GM18511 (cell line): ENCODE results near the gene NBEA.
A peak's percentile ranks its signal among the peaks of the same experiment; 100 is the strongest.
"Not testable (repeated sequence)": the region's sequence is repeated elsewhere in the genome, so short reads cannot be mapped to it uniquely, and the experiment has no call there.

Source experiments
- ATAC-seq: cut with Tn5 transposase; IDR thresholded peaks from one replicate; pipeline ENCODE4 v1.9.1; 2021; ENCODE audit warnings: mild to moderate bottlenecking, moderate library complexity; ENCODE audit not compliant: unreplicated experiment

NBEA gene

GRCh38 chr13:35621989-35622388 lies 679.9 kb downstream of the NBEA start:
- ATAC-seq = no peak

- no peak for ATAC-seq
These were observed 687.0 kb downstream of the NBEA start for GRCh38 chr13:35629026-35629425.

- ATAC-seq = peak; percentile 92
These were observed 688.6 kb downstream of the NBEA start for GRCh38 chr13:35630551-35631275.

- ATAC-seq = no peak
These were observed 689.6 kb downstream of the NBEA start for GRCh38 chr13:35631666-35632065.

GRCh38 chr13:35643625-35644024 lies 701.6 kb downstream of the NBEA start:
- ATAC-seq = no peak

- no peak for ATAC-seq
These were observed 704.1 kb downstream of the NBEA start for GRCh38 chr13:35646056-35646774.

GRCh38 chr13:35648201-35648600 lies 706.1 kb downstream of the NBEA start:
- no peak for ATAC-seq

- ATAC-seq = no peak
These were observed 707.1 kb downstream of the NBEA start for GRCh38 chr13:35649162-35649561.

GRCh38 chr13:35659796-35660195 lies 717.7 kb downstream of the NBEA start:
- ATAC-seq = no peak

- no peak for ATAC-seq
These were observed 722.7 kb downstream of the NBEA start for GRCh38 chr13:35664747-35665146.

GRCh38 chr13:35669321-35669720 lies 727.3 kb downstream of the NBEA start:
- no peak for ATAC-seq

GRCh38 chr13:35672611-35673010 lies 730.5 kb downstream of the NBEA start:
- no peak for ATAC-seq

- ATAC-seq = no peak
These were observed 733.6 kb downstream of the NBEA start for GRCh38 chr13:35675651-35676050.

GRCh38 chr13:35677863-35678262 lies 735.8 kb downstream of the NBEA start:
- ATAC-seq = not testable (repeated sequence)

- ATAC-seq = no peak
These were observed 739.6 kb downstream of the NBEA start for GRCh38 chr13:35681685-35682084.

GRCh38 chr13:35684432-35684831 lies 742.4 kb downstream of the NBEA start:
- no peak for ATAC-seq

- ATAC-seq = no peak
These were observed 745.3 kb downstream of the NBEA start for GRCh38 chr13:35687336-35687735.

- ATAC-seq = no peak
These were observed 748.6 kb downstream of the NBEA start for GRCh38 chr13:35690581-35691207.

GRCh38 chr13:35693134-35693784 lies 751.2 kb downstream of the NBEA start:
- no peak for ATAC-seq

GRCh38 chr13:35694031-35694430 lies 752.0 kb downstream of the NBEA start:
- no peak for ATAC-seq
